ENCODE measurements around the gene RNFT1.

- peak; percentile 27 to 69 (median 58) for TF ChIP-seq CTCF (IDR thresholded peaks at IDR 0.05)
- TF ChIP-seq POLR2A (IDR thresholded peaks at IDR 0.05) = no peak
Observed at GRCh38 chr17:59914274-59914854, 50.2 kb downstream of the RNFT1 start.

Measured in body of pancreas (tissue), 4 donors.